HG02763 (cell line): Measurements from ENCODE around the gene SIGMAR1.
A peak's percentile ranks its signal among the peaks of the same experiment; 100 is the strongest.

Experiments used
- ATAC-seq: cut with Tn5 transposase; IDR thresholded peaks from one replicate; pipeline ENCODE4 v1.9.1; 2021; ENCODE audit warnings: mild to moderate bottlenecking, moderate library complexity; ENCODE audit not compliant: unreplicated experiment

SIGMAR1 gene

GRCh38 chr9:34606190-34606589, 31.4 kb downstream of the SIGMAR1 start:
- ATAC-seq = no peak

DNA sequence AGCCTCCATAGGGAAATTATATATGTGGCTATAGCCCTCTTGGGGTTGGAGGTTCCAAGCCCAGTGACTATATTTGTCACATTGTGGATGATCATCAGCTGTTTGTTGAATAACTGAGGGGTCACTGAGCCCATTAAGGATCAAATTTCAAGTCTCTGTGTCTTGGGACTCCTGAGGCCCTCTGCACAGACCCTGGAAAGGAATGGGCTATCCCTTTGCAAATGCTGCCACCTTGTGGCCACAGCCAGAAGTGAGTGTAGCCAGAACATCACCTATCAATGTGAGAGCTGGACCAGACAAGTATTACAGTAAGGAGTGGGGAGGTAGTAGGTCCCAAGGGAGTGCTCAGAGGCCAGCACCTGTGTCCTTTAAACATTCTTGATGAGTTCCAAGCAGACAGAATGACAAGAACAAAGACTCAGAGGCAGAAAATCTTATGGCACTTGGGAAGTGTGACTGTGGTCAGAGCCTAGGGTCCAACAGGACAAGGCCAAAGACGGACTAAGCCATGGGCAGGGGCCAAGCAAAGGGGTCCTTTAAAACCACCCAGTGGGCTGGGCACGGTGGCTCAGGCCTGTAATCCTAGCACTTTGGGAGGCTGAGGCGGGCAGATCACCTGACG, 33.9 kb downstream of the SIGMAR1 start:
- ATAC-seq = peak; percentile 66

DNA sequence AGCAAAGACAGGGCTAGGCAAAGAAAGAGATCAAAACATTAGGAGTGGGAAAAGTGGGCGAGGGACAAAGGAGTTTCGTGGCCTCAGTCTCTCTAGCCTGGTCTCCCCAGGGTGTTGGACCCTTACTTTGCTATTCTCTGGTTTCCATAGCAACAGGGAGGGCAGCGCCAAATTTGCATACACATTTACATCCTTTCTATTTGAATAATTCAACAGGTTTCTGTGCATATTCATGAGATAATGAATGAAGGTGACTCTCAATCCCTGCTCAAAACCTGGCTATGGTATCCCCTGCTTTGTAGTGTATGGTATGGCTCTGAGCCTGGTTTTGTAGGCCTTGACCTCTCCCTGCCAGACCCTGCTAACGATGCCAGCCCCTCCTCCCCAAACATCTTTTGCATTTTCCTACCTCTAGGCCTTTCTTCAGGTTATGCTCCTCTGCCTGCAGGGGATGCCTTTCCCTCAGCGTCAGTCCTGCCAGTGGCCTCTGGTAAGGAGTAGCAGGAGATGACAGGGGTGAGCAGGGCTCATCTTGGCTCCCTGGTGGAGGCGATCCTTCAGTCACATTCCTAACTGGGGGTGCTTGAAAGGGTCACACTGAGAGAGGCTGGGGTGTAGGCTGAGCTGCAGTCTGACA, 35.5 kb downstream of the SIGMAR1 start:
- no peak for ATAC-seq

GRCh38 chr9:34600908-34601307, 36.7 kb downstream of the SIGMAR1 start:
- ATAC-seq = no peak

- ATAC-seq = no peak
Observed at GRCh38 chr9:34599546-34599945, 38.0 kb downstream of the SIGMAR1 start.

GRCh38 chr9:34594177-34594576, 43.4 kb downstream of the SIGMAR1 start:
- no peak for ATAC-seq

DNA sequence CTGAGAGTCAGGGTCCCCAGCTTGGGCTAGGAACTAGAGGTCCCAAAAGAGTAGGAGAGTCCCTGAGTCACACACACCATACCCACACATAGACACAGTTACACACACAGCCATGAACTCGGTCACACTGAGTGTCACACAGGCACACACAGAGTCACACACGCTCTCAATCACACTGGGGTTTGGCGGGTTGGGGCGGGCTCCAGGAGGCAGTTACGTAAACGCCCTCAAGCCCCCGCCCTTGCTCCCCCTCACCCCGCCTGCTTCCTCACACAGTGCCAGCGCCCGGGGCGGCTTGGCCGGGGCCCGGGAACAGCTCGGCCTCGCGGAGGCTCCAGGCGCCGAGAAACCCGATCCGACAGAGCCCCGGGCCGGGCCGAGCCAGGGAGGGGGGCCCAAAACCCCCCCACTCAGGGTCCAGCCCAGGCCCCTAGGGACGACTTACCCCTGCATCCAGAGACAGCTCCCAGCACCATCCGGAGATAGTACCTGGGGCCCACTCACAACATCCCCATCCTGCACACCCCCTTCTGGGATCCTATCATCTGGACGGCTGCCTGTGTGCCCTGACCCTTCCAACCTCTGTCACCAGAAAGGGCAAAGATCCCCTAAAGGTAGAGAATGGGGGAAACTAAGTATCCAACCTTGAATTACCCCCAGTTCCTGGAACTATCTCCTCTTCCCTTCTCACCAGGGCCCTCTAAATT, 44.5 kb downstream of the SIGMAR1 start:
- ATAC-seq = no peak

DNA sequence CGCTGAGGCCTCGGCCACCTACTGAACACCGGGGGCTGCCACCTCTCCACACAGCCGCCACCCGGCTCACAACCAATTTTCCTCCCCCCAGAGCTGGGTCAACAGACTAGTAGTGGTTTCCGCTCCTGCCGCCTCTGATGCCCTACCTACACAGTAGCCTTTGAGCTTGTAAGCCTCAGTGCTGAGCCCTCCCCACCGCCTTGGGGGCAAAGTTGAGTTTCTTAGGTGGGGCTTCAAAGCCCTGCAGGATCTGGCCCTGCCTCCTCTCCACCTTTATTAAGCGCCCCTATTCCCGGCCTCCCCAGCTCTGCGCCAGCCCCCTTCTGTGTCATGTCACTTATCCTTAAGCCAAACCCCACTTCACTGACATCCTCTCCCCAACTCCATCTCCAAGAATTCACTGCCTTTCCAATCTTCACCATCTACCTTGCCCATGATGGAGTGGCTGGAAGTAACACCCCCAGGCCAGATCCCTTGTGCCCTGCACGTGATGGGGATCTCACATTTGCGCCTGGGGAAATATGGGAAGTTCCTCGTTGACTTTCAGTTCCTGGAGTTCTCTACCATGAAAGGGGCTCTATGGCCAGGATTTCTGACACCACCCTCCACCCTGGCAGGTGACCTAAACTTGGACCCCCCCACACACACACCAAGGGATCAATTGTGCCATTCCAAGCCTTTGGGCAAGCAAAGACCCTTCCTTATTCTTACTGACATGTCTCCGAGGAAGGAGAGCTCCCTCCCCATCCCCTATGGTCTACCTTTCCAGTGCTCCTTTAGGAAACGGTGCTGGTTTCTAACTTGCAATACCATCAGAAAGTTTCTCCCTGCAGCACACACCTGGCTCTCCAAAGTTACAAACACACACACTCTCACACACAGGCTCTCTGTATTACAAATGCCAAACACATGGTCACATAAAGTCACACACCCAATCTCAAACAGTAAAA, 45.4 kb downstream of the SIGMAR1 start:
- no peak for ATAC-seq

- peak; percentile 66 for ATAC-seq
Observed at GRCh38 chr9:34591248-34591916, 46.2 kb downstream of the SIGMAR1 start.

DNA sequence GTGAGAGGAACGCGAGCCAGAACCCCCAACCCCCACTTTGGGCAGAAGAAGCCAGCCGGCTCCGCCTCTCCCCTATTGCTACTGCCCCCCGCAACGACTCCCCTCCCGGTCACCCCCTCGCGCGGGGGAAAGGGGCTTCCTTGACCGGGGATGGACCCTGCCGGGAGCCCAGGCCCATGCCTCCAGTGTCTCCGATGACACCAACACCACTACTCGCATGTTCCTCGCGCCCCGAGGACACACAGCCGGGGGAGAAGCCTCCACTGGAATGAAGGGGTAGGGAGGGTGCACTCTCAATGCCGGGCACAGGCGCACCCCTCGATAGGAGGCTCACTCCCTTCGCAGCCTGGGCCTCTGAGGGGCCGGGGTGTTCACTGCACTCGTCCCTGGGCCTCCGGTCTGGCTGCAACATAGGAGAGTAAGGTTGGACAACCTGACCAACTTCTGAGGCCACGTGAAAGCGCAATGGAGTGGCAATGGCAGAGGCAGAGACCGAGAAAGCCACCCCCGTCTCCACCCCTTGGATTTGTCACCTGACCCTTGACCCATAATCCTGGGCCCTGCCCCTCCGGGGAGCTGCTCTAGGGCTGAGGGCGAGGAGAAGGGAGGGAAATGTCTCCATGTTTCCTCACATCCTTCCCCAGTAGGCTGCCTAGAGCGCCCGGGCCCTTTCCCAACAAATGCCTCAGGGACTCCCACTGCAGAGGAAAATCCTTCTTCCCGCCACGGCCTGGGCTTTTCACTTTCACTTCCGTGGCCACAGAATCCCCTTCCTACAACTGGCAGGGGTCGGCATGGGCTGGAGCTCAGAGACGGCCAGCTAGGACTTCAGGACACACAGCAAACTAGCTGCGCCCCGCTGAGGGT, 47.0 kb downstream of the SIGMAR1 start:
- no peak for ATAC-seq

- ATAC-seq = no peak
Observed at GRCh38 chr9:34589636-34590380, 47.8 kb downstream of the SIGMAR1 start, which contains the start of gene CNTFR. TSS of gene CNTFR (minus strand) at chr9:34589724. CDS start at chr9:34568981, 20,743 bp downstream.

DNA sequence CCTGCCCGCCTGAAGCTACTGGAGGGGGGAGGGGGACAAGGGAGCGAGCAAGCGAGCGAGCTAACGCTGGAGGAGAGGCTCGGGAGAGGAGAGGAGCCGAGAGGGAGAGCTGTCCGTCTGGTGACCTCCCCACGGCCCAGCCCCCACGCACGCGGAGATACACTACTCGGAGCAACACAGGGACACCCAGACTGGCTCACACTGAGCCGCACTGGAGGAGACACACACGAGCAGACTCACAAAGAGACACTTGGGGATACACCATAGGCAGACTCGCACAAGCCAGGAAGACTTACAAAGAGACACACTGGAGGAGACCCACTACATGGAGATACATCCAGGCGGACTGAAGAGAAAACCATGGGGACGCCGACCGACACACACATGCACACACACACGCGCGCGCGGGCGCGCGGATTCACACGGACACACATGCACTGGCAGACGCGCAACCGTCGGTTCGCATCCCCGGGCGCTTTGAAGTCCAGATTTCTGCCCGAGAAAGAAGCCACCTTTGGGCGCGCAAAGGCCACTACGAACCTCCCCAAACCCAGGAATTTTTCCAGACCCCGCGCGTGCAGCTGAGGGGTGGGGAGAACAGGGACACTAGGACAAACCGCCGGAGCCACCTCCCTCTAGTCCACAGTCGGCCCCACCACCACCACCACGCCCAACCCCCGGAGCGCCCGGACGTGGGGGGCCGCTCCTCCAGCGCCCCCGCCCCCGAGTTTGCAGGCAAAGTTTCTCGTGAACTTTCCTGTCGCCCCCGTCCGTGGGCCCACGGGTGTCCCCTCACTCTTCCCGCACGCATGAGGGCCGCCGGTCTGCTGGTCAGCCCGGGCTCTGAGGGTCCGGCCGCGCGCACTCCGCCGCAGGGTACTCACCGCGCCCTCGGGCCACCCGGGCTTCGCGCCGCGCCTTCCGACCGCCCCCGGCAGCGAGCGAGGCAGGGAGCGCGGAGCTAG, 48.6 kb downstream of the SIGMAR1 start:
- no peak for ATAC-seq

- ATAC-seq = no peak
Observed at GRCh38 chr9:34587271-34587670, 50.3 kb downstream of the SIGMAR1 start.

DNA sequence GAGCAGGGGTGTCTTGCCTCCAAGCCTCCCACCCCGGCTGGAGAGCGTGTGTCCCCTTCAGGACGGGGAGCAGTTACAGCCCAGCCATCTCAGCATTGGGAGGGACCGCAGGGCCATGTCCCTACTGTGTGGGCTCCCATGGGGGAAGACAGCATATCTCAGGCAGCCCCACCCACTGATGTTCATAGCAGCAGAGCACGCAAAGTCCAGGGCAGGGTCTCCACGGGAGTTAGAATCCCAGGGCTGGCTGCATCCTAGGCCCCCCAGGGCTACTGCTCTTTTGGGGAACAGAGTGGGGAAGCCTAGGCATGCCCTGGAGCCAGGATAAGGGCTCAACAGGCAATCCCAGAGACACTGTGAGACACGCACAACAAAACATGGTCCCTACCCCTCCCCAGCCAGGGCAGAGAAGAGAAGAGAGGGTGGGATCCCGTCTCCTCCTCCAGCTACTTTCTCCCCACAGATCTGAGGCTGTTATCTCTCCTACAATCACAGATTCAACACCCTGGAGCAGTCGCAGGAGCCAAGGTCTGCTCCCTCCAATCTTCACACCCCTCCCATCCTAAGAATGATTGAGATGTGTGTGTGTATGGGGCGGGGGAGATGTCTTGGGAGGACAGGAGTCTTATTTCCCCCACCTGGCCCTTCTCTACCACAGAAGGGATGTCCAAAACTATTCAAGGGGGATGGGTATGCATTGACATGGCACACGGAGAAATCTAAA, 51.5 kb downstream of the SIGMAR1 start:
- no peak for ATAC-seq

DNA sequence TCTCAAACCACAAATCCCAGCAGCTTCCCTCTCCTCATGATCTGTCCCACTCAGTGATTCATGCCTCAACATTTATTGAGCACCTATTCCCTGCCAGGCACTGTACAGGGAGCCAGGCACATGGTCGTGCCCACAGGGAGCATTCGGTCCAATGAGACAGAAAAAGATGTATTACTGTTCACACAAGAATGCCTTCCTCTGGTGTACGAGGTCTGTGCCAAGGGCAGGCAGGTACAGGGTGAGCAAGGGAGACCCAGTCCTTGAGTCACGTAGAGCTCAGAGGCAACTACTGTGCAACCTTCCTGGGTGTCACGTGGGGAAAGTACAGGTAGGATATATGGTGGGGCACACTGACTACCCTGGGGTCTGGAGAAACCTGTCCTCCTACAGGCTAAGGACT, 52.6 kb downstream of the SIGMAR1 start:
- no peak for ATAC-seq
